ENCODE measurements around the gene PGLYRP2.

- no peak for TF ChIP-seq MAX (IDR thresholded peaks at IDR 0.05)
- no peak for TF ChIP-seq ELF1 (CRISPR knock-in tag; IDR thresholded peaks at IDR 0.05)
- no peak for TF ChIP-seq ARNT (IDR thresholded peaks at IDR 0.05)
- TF ChIP-seq, protein P1, sequence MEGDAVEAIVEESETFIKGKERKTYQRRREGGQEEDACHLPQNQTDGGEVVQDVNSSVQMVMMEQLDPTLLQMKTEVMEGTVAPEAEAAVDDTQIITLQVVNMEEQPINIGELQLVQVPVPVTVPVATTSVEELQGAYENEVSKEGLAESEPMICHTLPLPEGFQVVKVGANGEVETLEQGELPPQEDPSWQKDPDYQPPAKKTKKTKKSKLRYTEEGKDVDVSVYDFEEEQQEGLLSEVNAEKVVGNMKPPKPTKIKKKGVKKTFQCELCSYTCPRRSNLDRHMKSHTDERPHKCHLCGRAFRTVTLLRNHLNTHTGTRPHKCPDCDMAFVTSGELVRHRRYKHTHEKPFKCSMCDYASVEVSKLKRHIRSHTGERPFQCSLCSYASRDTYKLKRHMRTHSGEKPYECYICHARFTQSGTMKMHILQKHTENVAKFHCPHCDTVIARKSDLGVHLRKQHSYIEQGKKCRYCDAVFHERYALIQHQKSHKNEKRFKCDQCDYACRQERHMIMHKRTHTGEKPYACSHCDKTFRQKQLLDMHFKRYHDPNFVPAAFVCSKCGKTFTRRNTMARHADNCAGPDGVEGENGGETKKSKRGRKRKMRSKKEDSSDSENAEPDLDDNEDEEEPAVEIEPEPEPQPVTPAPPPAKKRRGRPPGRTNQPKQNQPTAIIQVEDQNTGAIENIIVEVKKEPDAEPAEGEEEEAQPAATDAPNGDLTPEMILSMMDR (CRISPR knock-in tag; IDR thresholded peaks at IDR 0.05), result no peak
- no peak for TF ChIP-seq RFX5 (IDR thresholded peaks at IDR 0.05; ENCODE audit: low read depth, low read length)
- TF ChIP-seq SIN3B (IDR thresholded peaks at IDR 0.05; ENCODE audit: low read length), result no peak
- no peak for TF ChIP-seq NFYB (CRISPR knock-in tag; IDR thresholded peaks at IDR 0.05)
- no peak for TF ChIP-seq ETV5 (CRISPR knock-in tag; IDR thresholded peaks at IDR 0.05; ENCODE audit: borderline replicate concordance)
- no peak for TF ChIP-seq ZNF547 (CRISPR knock-in tag; IDR thresholded peaks at IDR 0.05)
- TF ChIP-seq, protein P2, sequence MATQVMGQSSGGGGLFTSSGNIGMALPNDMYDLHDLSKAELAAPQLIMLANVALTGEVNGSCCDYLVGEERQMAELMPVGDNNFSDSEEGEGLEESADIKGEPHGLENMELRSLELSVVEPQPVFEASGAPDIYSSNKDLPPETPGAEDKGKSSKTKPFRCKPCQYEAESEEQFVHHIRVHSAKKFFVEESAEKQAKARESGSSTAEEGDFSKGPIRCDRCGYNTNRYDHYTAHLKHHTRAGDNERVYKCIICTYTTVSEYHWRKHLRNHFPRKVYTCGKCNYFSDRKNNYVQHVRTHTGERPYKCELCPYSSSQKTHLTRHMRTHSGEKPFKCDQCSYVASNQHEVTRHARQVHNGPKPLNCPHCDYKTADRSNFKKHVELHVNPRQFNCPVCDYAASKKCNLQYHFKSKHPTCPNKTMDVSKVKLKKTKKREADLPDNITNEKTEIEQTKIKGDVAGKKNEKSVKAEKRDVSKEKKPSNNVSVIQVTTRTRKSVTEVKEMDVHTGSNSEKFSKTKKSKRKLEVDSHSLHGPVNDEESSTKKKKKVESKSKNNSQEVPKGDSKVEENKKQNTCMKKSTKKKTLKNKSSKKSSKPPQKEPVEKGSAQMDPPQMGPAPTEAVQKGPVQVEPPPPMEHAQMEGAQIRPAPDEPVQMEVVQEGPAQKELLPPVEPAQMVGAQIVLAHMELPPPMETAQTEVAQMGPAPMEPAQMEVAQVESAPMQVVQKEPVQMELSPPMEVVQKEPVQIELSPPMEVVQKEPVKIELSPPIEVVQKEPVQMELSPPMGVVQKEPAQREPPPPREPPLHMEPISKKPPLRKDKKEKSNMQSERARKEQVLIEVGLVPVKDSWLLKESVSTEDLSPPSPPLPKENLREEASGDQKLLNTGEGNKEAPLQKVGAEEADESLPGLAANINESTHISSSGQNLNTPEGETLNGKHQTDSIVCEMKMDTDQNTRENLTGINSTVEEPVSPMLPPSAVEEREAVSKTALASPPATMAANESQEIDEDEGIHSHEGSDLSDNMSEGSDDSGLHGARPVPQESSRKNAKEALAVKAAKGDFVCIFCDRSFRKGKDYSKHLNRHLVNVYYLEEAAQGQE (IDR thresholded peaks at IDR 0.05; ENCODE audit: borderline replicate concordance in 1 of 2, low read depth in 1 of 2, low read length in 2 of 2), result no peak
- TF ChIP-seq ZNF883 (CRISPR knock-in tag; IDR thresholded peaks at IDR 0.05; ENCODE audit: not compliant biosample characterization), result no peak
- TF ChIP-seq ZNF768 (CRISPR knock-in tag; IDR thresholded peaks at IDR 0.05), result no peak
- no peak for TF ChIP-seq HMG20B (CRISPR knock-in tag; conservative IDR thresholded peaks at IDR 0.05)
- TF ChIP-seq CREB1 (IDR thresholded peaks at IDR 0.05), result no peak
- no peak for TF ChIP-seq CREB1 (CRISPR knock-in tag; IDR thresholded peaks at IDR 0.05)
Observed at GRCh38 chr19:15457701-15458484, 21.4 kb downstream of the PGLYRP2 start.
